HFF-Myc (cell line): Measurements from ENCODE around the gene PYGB.
"Not testable (repeated sequence)": the region's sequence is repeated elsewhere in the genome, so short reads cannot be mapped to it uniquely, and the experiment has no call there.

Experiments used
- DNase-seq: peaks from one replicate; pipeline ENCODE4 v3.0.0-alpha.2; 2011; ENCODE audit warnings: low read depth; ENCODE audit errors: extremely low read depth
- H3K4me3 ChIP-seq: replicated peaks from 2 replicates; pipeline ENCODE4 v1.5.1; 2011; ENCODE audit warnings: low read depth, mild to moderate bottlenecking, control low read depth, low read length
- TF ChIP-seq, protein P1 (sequence below): IDR thresholded peaks from 2 replicates; pipeline ENCODE4 v1.5.1; 2012; ENCODE audit warnings: mild to moderate bottlenecking, low read depth, low read length, control low read depth; ENCODE audit errors: missing control alignments

Gene PYGB

GRCh38 chr20:25258828-25259227, 10.9 kb downstream of the PYGB start:
- TF ChIP-seq, protein P1, sequence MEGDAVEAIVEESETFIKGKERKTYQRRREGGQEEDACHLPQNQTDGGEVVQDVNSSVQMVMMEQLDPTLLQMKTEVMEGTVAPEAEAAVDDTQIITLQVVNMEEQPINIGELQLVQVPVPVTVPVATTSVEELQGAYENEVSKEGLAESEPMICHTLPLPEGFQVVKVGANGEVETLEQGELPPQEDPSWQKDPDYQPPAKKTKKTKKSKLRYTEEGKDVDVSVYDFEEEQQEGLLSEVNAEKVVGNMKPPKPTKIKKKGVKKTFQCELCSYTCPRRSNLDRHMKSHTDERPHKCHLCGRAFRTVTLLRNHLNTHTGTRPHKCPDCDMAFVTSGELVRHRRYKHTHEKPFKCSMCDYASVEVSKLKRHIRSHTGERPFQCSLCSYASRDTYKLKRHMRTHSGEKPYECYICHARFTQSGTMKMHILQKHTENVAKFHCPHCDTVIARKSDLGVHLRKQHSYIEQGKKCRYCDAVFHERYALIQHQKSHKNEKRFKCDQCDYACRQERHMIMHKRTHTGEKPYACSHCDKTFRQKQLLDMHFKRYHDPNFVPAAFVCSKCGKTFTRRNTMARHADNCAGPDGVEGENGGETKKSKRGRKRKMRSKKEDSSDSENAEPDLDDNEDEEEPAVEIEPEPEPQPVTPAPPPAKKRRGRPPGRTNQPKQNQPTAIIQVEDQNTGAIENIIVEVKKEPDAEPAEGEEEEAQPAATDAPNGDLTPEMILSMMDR: no peak
- no peak for DNase-seq
- no peak overlapping the region for H3K4me3 ChIP-seq

DNA sequence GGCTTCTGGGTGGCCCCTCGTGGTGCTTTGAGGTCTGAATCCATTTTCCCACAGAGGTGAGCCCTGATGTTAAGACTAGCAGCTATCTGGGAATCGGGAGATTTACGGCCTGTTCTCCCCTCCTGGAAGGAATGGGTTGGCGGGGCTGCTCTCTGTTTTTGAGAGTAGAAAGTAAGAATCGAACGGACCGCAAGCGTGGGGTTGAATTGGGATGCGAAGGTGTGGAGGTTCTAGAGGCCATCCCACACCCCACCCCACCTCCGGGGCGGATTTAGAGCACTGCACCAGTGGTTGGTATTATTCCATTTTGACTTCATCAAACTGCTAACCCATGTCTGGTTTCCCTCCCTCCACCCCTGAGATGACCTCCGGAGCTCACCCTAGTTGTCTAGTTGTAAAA, 11.5 kb downstream of the PYGB start:
- no peak for DNase-seq
- H3K4me3 ChIP-seq: no peak overlapping the region
- TF ChIP-seq, protein P1: no peak

DNA sequence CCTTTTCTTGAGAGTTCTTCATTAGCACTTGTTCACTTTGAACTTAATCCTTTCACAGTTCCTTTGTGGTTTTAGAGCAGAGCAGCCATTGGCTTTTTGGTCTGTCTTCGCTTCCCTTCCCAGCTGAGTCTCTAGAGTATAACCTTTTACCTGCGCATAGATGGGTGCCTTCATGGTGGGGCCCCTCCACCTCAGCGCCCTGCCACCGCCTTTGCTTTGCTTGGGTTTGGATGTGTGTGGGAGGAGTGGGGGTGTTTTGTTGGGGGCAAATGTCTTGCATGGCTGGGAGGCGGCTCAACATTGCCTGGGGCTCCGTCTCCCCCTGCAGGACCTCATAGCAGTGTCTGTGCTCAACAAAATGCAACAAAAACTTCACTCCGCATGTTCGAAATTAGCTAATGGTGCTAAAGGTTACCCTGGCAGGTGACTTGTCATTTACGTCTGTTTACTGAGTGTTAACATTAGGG, 11.9 kb downstream of the PYGB start:
- DNase-seq: no peak
- no peak overlapping the region for H3K4me3 ChIP-seq
- TF ChIP-seq, protein P1: no peak

GRCh38 chr20:25260770-25261437, 13.0 kb downstream of the PYGB start:
- H3K4me3 ChIP-seq, DNase-seq: not testable (repeated sequence)

DNA sequence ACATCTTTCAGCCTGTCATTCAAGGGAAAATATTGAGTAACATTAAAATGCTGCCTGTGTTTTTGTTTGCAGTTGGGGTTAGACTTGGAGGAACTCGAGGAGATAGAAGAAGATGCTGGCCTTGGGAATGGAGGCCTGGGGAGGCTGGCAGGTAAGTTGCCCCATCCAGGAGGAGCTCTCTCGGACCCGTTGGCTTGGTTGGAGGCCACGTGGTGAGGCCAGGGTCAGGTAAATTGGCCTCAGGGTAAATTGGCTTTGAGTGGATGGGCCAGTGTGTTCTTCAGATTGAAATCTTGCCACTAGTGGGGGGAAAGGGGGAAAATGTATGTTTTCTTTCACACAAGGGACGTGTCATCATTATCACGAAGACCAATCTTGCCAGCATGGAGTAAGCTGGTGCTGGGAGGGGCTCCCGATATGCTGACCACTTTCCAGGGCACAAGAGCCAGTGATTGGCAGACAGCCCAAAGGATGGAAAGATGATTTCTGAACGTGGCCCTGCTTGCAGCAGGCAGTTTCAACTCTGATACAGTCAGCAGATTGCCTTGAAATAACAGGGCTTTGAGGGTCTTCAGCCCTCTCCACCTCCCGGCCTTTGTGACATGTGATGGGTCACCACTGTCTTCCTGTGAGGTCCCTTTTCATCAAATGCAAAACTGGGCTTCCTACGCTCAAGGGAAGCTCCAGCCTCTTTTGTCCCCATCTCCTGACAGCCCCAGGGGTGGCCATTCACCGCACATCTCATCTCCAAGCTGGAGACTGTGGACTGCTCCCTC, 21.4 kb downstream of the PYGB start:
- TF ChIP-seq, protein P1: no peak
- H3K4me3 ChIP-seq: no peak overlapping the region
- DNase-seq: no peak

- no peak for DNase-seq
- H3K4me3 ChIP-seq: no peak overlapping the region
- TF ChIP-seq, protein P1: no peak
Observed at GRCh38 chr20:25269833-25270170, 21.9 kb downstream of the PYGB start.

DNA sequence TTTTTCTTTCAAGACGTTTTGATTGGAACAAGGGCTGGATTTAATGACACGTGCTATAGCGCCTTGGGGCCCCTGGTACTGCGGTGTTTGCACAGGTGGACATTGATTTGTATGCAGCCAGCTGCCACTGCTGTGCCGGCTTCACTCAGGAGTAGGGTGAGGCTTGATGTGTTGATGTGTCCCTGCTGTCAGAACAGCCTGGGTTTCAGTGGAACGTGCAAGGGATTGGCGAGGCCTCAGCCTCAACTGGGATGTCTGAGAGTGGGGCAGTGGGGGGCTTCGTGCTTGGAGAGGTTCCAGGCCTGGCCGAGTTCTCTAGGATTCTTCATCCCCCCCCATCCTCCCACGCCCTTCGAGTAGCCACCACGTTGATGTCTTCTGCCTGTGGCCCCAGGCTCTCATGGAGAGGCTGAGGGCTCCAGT, 23.0 kb downstream of the PYGB start:
- TF ChIP-seq, protein P1: no peak
- DNase-seq: no peak

More for the DNA sequence above, 23.0 kb downstream of the PYGB start:
- no peak overlapping the region for H3K4me3 ChIP-seq
